Activated T-helper 2 cell treated with anti-CD3 and anti-CD28 coated beads, Interferon-gamma antibody, Interleukin-2, Interleukin-4, amounts not matched to agents 10 μg/mL and 5 μg/mL and 100 μg/mL, durations not matched to agents 14 hours and 24 hours and 36 hours (primary cell): ENCODE data around the gene DUSP12. TPM values are rescaled to one million over a fixed set of nuclear protein-coding genes. Genes with fewer than 3 reads are reported as not detected.

ENCODE experiments used
- DNase-seq: peaks from one replicate; pipeline ENCODE4 v3.0.0; 2021; ENCODE audit warnings: low spot score
- H3K27ac Mint-ChIP-seq: one replicate; pipeline ENCODE4 v1.8.0; 2021; ENCODE audit warnings: mixed read lengths
- H3K27me3 Mint-ChIP-seq: one replicate; pipeline ENCODE4 v1.8.0; 2021; ENCODE audit warnings: low read depth, mixed read lengths
- H3K36me3 Mint-ChIP-seq: one replicate; pipeline ENCODE4 v1.8.0; 2021; ENCODE audit warnings: low read depth, mixed read lengths
- H3K4me1 Mint-ChIP-seq: one replicate; pipeline ENCODE4 v1.8.0; 2021; ENCODE audit warnings: low read depth, mixed read lengths
- H3K4me3 Mint-ChIP-seq: one replicate; pipeline ENCODE4 v1.8.0; 2021; ENCODE audit warnings: low read depth, mild to moderate bottlenecking, moderate library complexity, mixed read lengths
- H3K9me3 Mint-ChIP-seq: one replicate; pipeline ENCODE4 v1.8.0; 2021; ENCODE audit warnings: mixed read lengths
- intact Hi-C: fragments of 100-400 bp; cut with micrococcal nuclease; formaldehyde crosslinking; loops from one replicate; pipeline ENCODE4 v1.15.1; 2023
- total RNA-seq: library from RNA; stranded (reverse); gene quantifications from 2 replicates; pipeline ENCODE4 v1.2.3, GENCODE V29; 2022

The DUSP12 gene
- total RNA-seq, 1 donor from 2014 or later: 38.0 TPM

- H3K36me3 Mint-ChIP-seq: peaks cover 48% of the 10 kb centered on the region
- H3K9me3 Mint-ChIP-seq: no peaks in the 10 kb centered on the region
- no peak overlapping the region for H3K4me3 Mint-ChIP-seq
- no peak for DNase-seq
- no peaks in the 10 kb centered on the region for H3K27me3 Mint-ChIP-seq
- intact Hi-C loops: no loop called here
- no peak overlapping the region for H3K27ac Mint-ChIP-seq
- peaks cover 27% of the 10 kb centered on the region for H3K4me1 Mint-ChIP-seq
Measured at GRCh38 chr1:161781995-161782394, 32.4 kb downstream of the DUSP12 start.

- H3K4me1 Mint-ChIP-seq: peaks cover 23% of the 10 kb centered on the region
- no peaks in the 10 kb centered on the region for H3K27me3 Mint-ChIP-seq
- no peaks in the 10 kb centered on the region for H3K9me3 Mint-ChIP-seq
- H3K27ac Mint-ChIP-seq: no peak overlapping the region
- no peak for DNase-seq
- no peak overlapping the region for H3K4me3 Mint-ChIP-seq
- H3K36me3 Mint-ChIP-seq: peaks cover 54% of the 10 kb centered on the region
- intact Hi-C loops: no loop called here
Measured at GRCh38 chr1:161782886-161783285, 33.3 kb downstream of the DUSP12 start.

GRCh38 chr1:161784968-161785367 is 35.4 kb downstream of the DUSP12 start:
- H3K4me1 Mint-ChIP-seq: peaks cover 24% of the 10 kb centered on the region
- H3K27ac Mint-ChIP-seq: no peak overlapping the region
- peaks cover 56% of the 10 kb centered on the region for H3K36me3 Mint-ChIP-seq
- intact Hi-C loops: no loop called here
- H3K4me3 Mint-ChIP-seq: no peak overlapping the region
- no peaks in the 10 kb centered on the region for H3K9me3 Mint-ChIP-seq
- no peak for DNase-seq
- no peaks in the 10 kb centered on the region for H3K27me3 Mint-ChIP-seq

GRCh38 chr1:161787355-161787754 is 37.8 kb downstream of the DUSP12 start:
- Mint-ChIP-seq H3K4me3 (no peak overlapping the region), H3K27me3 (no peaks in the 10 kb centered on the region), H3K4me1 (peaks cover 39% of the 10 kb centered on the region), H3K9me3 (no peaks in the 10 kb centered on the region), H3K27ac (no peak overlapping the region), H3K36me3 (peaks cover 69% of the 10 kb centered on the region)
- intact Hi-C loops: no loop called here
- DNase-seq: no peak

- intact Hi-C loops: loop anchor here (5.0 to 10.0 kb wide), 2 partner anchors 117 to 604 kb away; no protein-coding TSS in a partner anchor
- Mint-ChIP-seq H3K27me3 (no peaks in the 10 kb centered on the region), H3K4me1 (peaks cover 43% of the 10 kb centered on the region), H3K27ac (peak overlapping the region; percentile 58), H3K4me3 (peak overlapping the region; percentile 3), H3K9me3 (no peaks in the 10 kb centered on the region), H3K36me3 (peaks cover 78% of the 10 kb centered on the region)
- DNase-seq: no peak
Measured at GRCh38 chr1:161790587-161791317, 41.2 kb downstream of the DUSP12 start.

GRCh38 chr1:161791904-161792655 is 42.5 kb downstream of the DUSP12 start:
- Mint-ChIP-seq H3K27ac (peak overlapping the region; percentile 58), H3K27me3 (no peaks in the 10 kb centered on the region), H3K4me3 (peak overlapping the region; percentile 38), H3K4me1 (peaks cover 41% of the 10 kb centered on the region), H3K36me3 (peaks cover 81% of the 10 kb centered on the region), H3K9me3 (no peaks in the 10 kb centered on the region)
- no peak for DNase-seq
- intact Hi-C loops: loop anchor here (1.0 to 10.0 kb wide), 4 partner anchors 115 to 603 kb away; no protein-coding TSS in a partner anchor

GRCh38 chr1:161792740-161793139 is 43.2 kb downstream of the DUSP12 start:
- Mint-ChIP-seq H3K27me3 (no peaks in the 10 kb centered on the region), H3K27ac (peak overlapping the region; percentile 11), H3K4me1 (peaks cover 41% of the 10 kb centered on the region), H3K9me3 (no peaks in the 10 kb centered on the region), H3K4me3 (no peak overlapping the region), H3K36me3 (peaks cover 83% of the 10 kb centered on the region)
- DNase-seq: no peak
- intact Hi-C loops: loop anchor here (1.0 to 10.0 kb wide), 4 partner anchors 115 to 602 kb away; no protein-coding TSS in a partner anchor

GRCh38 chr1:161799792-161800191 is 50.2 kb downstream of the DUSP12 start:
- intact Hi-C loops: loop anchor here (10.0 kb wide), 1 partner anchor 595 kb away; no protein-coding TSS in a partner anchor
- H3K27ac Mint-ChIP-seq: no peak overlapping the region
- H3K36me3 Mint-ChIP-seq: peaks cover 73% of the 10 kb centered on the region

GRCh38 chr1:161801955-161802354 is 52.4 kb downstream of the DUSP12 start:
- intact Hi-C loops: no loop called here
- Mint-ChIP-seq H3K4me1 (peaks cover 21% of the 10 kb centered on the region), H3K4me3 (no peak overlapping the region), H3K27ac (no peak overlapping the region), H3K9me3 (no peaks in the 10 kb centered on the region), H3K27me3 (no peaks in the 10 kb centered on the region), H3K36me3 (peaks cover 68% of the 10 kb centered on the region)
- no peak for DNase-seq

More at GRCh38 chr1:161799792-161800191, 50.2 kb downstream of the DUSP12 start:
- no peak for DNase-seq
- Mint-ChIP-seq H3K4me3 (no peak overlapping the region), H3K9me3 (no peaks in the 10 kb centered on the region), H3K27me3 (no peaks in the 10 kb centered on the region), H3K4me1 (peaks cover 9% of the 10 kb centered on the region)

- intact Hi-C loops: no loop called here
- Mint-ChIP-seq H3K9me3 (no peaks in the 10 kb centered on the region), H3K4me3 (no peak overlapping the region), H3K27ac (no peak overlapping the region), H3K36me3 (peaks cover 61% of the 10 kb centered on the region), H3K27me3 (no peaks in the 10 kb centered on the region), H3K4me1 (peaks cover 27% of the 10 kb centered on the region)
- DNase-seq: no peak
Measured at GRCh38 chr1:161803181-161803580, 53.6 kb downstream of the DUSP12 start.

GRCh38 chr1:161805399-161806197 is 56.0 kb downstream of the DUSP12 start:
- no peak overlapping the region for H3K4me3 Mint-ChIP-seq
- no peak for DNase-seq
- intact Hi-C loops: no loop called here
- peaks cover 63% of the 10 kb centered on the region for H3K36me3 Mint-ChIP-seq
- H3K27ac Mint-ChIP-seq: peak overlapping the region; percentile 80
- H3K27me3 Mint-ChIP-seq: no peaks in the 10 kb centered on the region
- H3K9me3 Mint-ChIP-seq: peaks cover 11% of the 10 kb centered on the region
- peaks cover 26% of the 10 kb centered on the region for H3K4me1 Mint-ChIP-seq
